IMR-90 (cell line): ENCODE results near the gene SDK1. TPM values are rescaled to one million over a fixed set of nuclear protein-coding genes. Genes with fewer than 3 reads are reported as not detected.

ENCODE experiments used
- ATAC-seq: fragments of 200-7000 bp; cut with Tn5 transposase; 2 replicates; pipeline ENCODE4 v1.9.1; 2020; ENCODE audit warnings: low read depth, mild to moderate bottlenecking, moderate library complexity
- BruUV-seq: library from RNA; stranded (reverse); fragments of 400-500 nt; replicated peaks from 2 replicates; lab custom pipeline; 2021; lab: Mats Ljungman, UMichigan
- CTCF ChIA-PET: fragments of 300-600 bp; formaldehyde crosslinking; extraction: SDS; loops from one replicate; lab custom pipeline; 2021; ENCODE audit warnings: antibody characterized with exemption; lab: Yijun Ruan, JAX
- POLR2A ChIA-PET: fragments of 300-600 bp; sonication (Branson Sonifier 250); formaldehyde crosslinking; loops from one replicate; lab custom pipeline; 2022; ENCODE audit warnings: antibody characterized with exemption; ENCODE audit not compliant: unreplicated experiment; lab: Charles Lee
- DNase-seq: peaks from one replicate; pipeline ENCODE4 v3.0.0; 2013
- H2AFZ ChIP-seq: replicated peaks from 2 replicates; pipeline ENCODE3; 2013; ENCODE audit warnings: low read length, mild to moderate bottlenecking; ENCODE audit not compliant: poor library complexity
- H2AK5ac ChIP-seq: 2 replicates; pipeline ENCODE4 v1.6.1; 2013; ENCODE audit warnings: low read depth, low read length, inconsistent platforms
- H2AK9ac ChIP-seq: replicated peaks from 2 replicates; pipeline ENCODE3; 2013; ENCODE audit warnings: mild to moderate bottlenecking, low read depth, low read length, moderate library complexity; ENCODE audit not compliant: poor library complexity
- H2BK120ac ChIP-seq: 2 replicates; pipeline ENCODE4 v1.6.1; 2013; ENCODE audit warnings: low read depth, low read length, inconsistent platforms
- H2BK15ac ChIP-seq: 3 replicates; pipeline ENCODE4 v1.6.1; 2013; ENCODE audit warnings: low read depth, low read length, inconsistent platforms
- H2BK20ac ChIP-seq: 2 replicates; pipeline ENCODE4 v1.6.1; 2013; ENCODE audit warnings: low read depth, mild to moderate bottlenecking, inconsistent platforms, low read length, moderate library complexity
- H2BK5ac ChIP-seq: 2 replicates; pipeline ENCODE4 v1.6.1; 2013; ENCODE audit warnings: mild to moderate bottlenecking, low read depth, low read length, inconsistent platforms; ENCODE audit not compliant: poor library complexity, severe bottlenecking
- H3K14ac ChIP-seq: replicated peaks from 2 replicates; pipeline ENCODE4 v1.6.1; 2013; ENCODE audit warnings: low read depth, low read length, inconsistent platforms
- H3K18ac ChIP-seq: 2 replicates; pipeline ENCODE4 v1.6.1; 2013; ENCODE audit warnings: low read depth, low read length, control low read depth
- H3K23ac ChIP-seq: 2 replicates; pipeline ENCODE4 v1.6.1; 2013; ENCODE audit warnings: low read depth, low read length, inconsistent platforms
- H3K27ac ChIP-seq: 2 replicates; pipeline ENCODE4 v1.5.1; 2013; ENCODE audit warnings: mild to moderate bottlenecking, control low read depth, low read length; ENCODE audit not compliant: insufficient read depth
- H3K27me3 ChIP-seq: 2 replicates; pipeline ENCODE4 v1.6.1; 2013; ENCODE audit warnings: low read length; ENCODE audit not compliant: control insufficient read depth, insufficient read depth
- H3K36me3 ChIP-seq: 2 replicates; pipeline ENCODE4 v1.6.1; 2013; ENCODE audit warnings: low read length, mixed read lengths; ENCODE audit not compliant: control insufficient read depth, insufficient read depth
- H3K4ac ChIP-seq: 2 replicates; pipeline ENCODE4 v1.6.1; 2013; ENCODE audit warnings: low read depth, low read length, inconsistent platforms
- H3K4me1 ChIP-seq: 2 replicates; pipeline ENCODE4 v1.6.1; 2013; ENCODE audit warnings: low read length, mixed read lengths; ENCODE audit not compliant: control insufficient read depth, insufficient read depth
- H3K4me2 ChIP-seq: 2 replicates; pipeline ENCODE4 v1.6.1; 2013; ENCODE audit warnings: low read depth, mild to moderate bottlenecking, control low read depth, low read length, moderate library complexity
- H3K4me3 ChIP-seq: 2 replicates; pipeline ENCODE4 v1.5.1; 2013; ENCODE audit warnings: low read depth, mild to moderate bottlenecking, control low read depth, low read length, moderate library complexity; ENCODE audit not compliant: insufficient read depth
- H3K56ac ChIP-seq: 2 replicates; pipeline ENCODE4 v1.6.1; 2013; ENCODE audit warnings: low read length, inconsistent platforms; ENCODE audit not compliant: insufficient read depth; ENCODE audit errors: extremely low read depth
- H3K79me1 ChIP-seq, 2 experiments: 2 replicates each; pipeline ENCODE4 v1.6.1; 2013; ENCODE audit warnings: low read length in 2 of 2, inconsistent platforms in 1 of 2, low read depth in 1 of 2
- H3K9ac ChIP-seq: 2 replicates; pipeline ENCODE4 v1.6.1; 2013; ENCODE audit warnings: low read depth, low read length, control low read depth
- H3K9me1 ChIP-seq: 2 replicates; pipeline ENCODE4 v1.6.1; 2013; ENCODE audit warnings: low read length, inconsistent platforms; ENCODE audit not compliant: insufficient read depth
- H3K9me3 ChIP-seq: 2 replicates; pipeline ENCODE4 v1.6.1; 2013; ENCODE audit warnings: low read length; ENCODE audit not compliant: control insufficient read depth, insufficient read depth
- H4K20me1 ChIP-seq: 2 replicates; pipeline ENCODE4 v1.6.1; 2013; ENCODE audit warnings: low read length, inconsistent platforms; ENCODE audit not compliant: insufficient read depth
- H4K5ac ChIP-seq: 2 replicates; pipeline ENCODE4 v1.6.1; 2013; ENCODE audit warnings: mild to moderate bottlenecking, low read depth, low read length, control low read depth
- H4K8ac ChIP-seq, 2 experiments: 2 replicates each; pipeline ENCODE4 v1.6.1; 2013; ENCODE audit warnings: low read depth in 2 of 2, low read length in 2 of 2, control low read depth in 1 of 2, inconsistent platforms in 1 of 2
- H4K91ac ChIP-seq: 2 replicates; pipeline ENCODE4 v1.6.1; 2013; ENCODE audit warnings: low read depth, low read length, inconsistent platforms; ENCODE audit not compliant: insufficient read depth
- BHLHE40 ChIP-seq: fragments of 150-350 bp; IDR thresholded peaks from 2 replicates; pipeline ENCODE4 v1.6.1; 2016; ENCODE audit warnings: mild to moderate bottlenecking, low read depth, low read length
- CEBPB ChIP-seq: IDR thresholded peaks from 2 replicates; pipeline ENCODE4 v1.6.1; 2012; ENCODE audit warnings: low read depth, low read length, improper control_type of control experiment
- CHD1 ChIP-seq: IDR thresholded peaks from 2 replicates; pipeline ENCODE4 v1.6.1; 2012; ENCODE audit warnings: low read depth, low read length, improper control_type of control experiment
- ELK1 ChIP-seq: fragments of 150-350 bp; IDR thresholded peaks from 2 replicates; pipeline ENCODE4 v1.6.1; 2016; ENCODE audit warnings: low read depth, mild to moderate bottlenecking, low read length, moderate library complexity, borderline replicate concordance
- FOS ChIP-seq: fragments of 150-350 bp; IDR thresholded peaks from 2 replicates; pipeline ENCODE4 v1.6.1; 2016; ENCODE audit warnings: low read depth, low read length
- MAFK ChIP-seq: IDR thresholded peaks from 2 replicates; pipeline ENCODE4 v1.6.1; 2012; ENCODE audit warnings: low read depth, low read length, improper control_type of control experiment
- MAZ ChIP-seq: IDR thresholded peaks from 2 replicates; pipeline ENCODE4 v1.6.1; 2012; ENCODE audit warnings: low read depth, mild to moderate bottlenecking, low read length, improper control_type of control experiment, moderate library complexity, borderline replicate concordance
- MXI1 ChIP-seq: IDR thresholded peaks from 2 replicates; pipeline ENCODE4 v1.6.1; 2012; ENCODE audit warnings: low read depth, mild to moderate bottlenecking, low read length, moderate library complexity, borderline replicate concordance
- NFE2L2 ChIP-seq: fragments of 150-350 bp; IDR thresholded peaks from 2 replicates; pipeline ENCODE4 v1.6.1; 2016; ENCODE audit warnings: low read depth, mild to moderate bottlenecking, low read length
- POLR2A ChIP-seq: IDR thresholded peaks from 2 replicates; pipeline ENCODE4 v1.6.1; 2012; ENCODE audit warnings: mild to moderate bottlenecking, low read depth, low read length
- RAD21 ChIP-seq: IDR thresholded peaks from 2 replicates; pipeline ENCODE4 v1.6.1; 2012; ENCODE audit warnings: low read length, improper control_type of control experiment
- RCOR1 ChIP-seq: IDR thresholded peaks from 2 replicates; pipeline ENCODE4 v1.6.1; 2012; ENCODE audit warnings: mild to moderate bottlenecking, low read length, improper control_type of control experiment; ENCODE audit not compliant: insufficient replicate concordance
- RFX5 ChIP-seq: IDR thresholded peaks from 2 replicates; pipeline ENCODE4 v1.8.0; 2012; ENCODE audit warnings: low read depth, mild to moderate bottlenecking, low read length, moderate library complexity
- SMC3 ChIP-seq: fragments of 150-350 bp; IDR thresholded peaks from 2 replicates; pipeline ENCODE4 v1.6.1; 2016; ENCODE audit warnings: low read depth, mild to moderate bottlenecking, antibody characterized with exemption, low read length, moderate library complexity
- WGBS, 2 experiments: methylation state at CpG; one replicate each; pipeline versions ENCODE4 v1.1.5 to v1.1.7; 2013; ENCODE audit warnings: missing lambda C conversion rate in 2 of 2; ENCODE audit not compliant: insufficient read length in 1 of 2; ENCODE audit errors: extremely low coverage in 2 of 2; 5-methylcytosine and 5-hydroxymethylcytosine counted together
- dilution Hi-C: fragments of 300-500 bp; cut with HindIII; formaldehyde crosslinking; loops from one replicate; pipeline ENCODE4 v1.14.3; 2018; ENCODE audit warnings: low sequenced_read_pairs; ENCODE audit not compliant: unreplicated experiment
- in situ Hi-C: fragments of 300-500 bp; cut with MboI; formaldehyde crosslinking; loops from 3 replicates; pipeline ENCODE4 v1.14.3; 2019; ENCODE audit warnings: low sequenced_read_pairs, inconsistent platforms, mixed read lengths
- intact Hi-C: fragments of 100-400 bp; cut with micrococcal nuclease; formaldehyde crosslinking; loops from 2 replicates; pipeline ENCODE4 v1.10.0; 2022
- polyA plus RNA-seq, 3 experiments: library from polyadenylated mRNA; depleted of rRNA; stranded (reverse); fragments of >200 nt; gene quantifications; 2 replicates each; pipeline ENCODE4 v1.2.3, GENCODE V29; 2012; ENCODE audit warnings: low replicate concordance in 1 of 3
- total RNA-seq: library from RNA; depleted of rRNA; stranded (reverse); fragments of >200 nt; gene quantifications from 2 replicates; pipeline ENCODE4 v1.2.3, GENCODE V29; 2012
- TF ChIP-seq, protein P1 (sequence below): fragments of 150-350 bp; IDR thresholded peaks from 2 replicates; pipeline ENCODE4 v1.6.1; 2017; ENCODE audit warnings: mild to moderate bottlenecking, antibody characterized with exemption, low read length, low read depth
- TF ChIP-seq, protein P2 (sequence below): conservative IDR thresholded peaks from 2 replicates; pipeline ENCODE4 v1.5.1; 2012; ENCODE audit warnings: mild to moderate bottlenecking, low read depth, low read length, improper control_type of control experiment

SDK1 gene
- total and polyA plus RNA-seq, 2 of the 4 experiments (the other 2 are of a cell fraction) = 1.5 to 1.6 TPM

GRCh38 chr7:4255336-4255735 lies 954.3 kb downstream of the SDK1 start:
- H3K4me3 ChIP-seq = no peak overlapping the region
- no peak overlapping the region for H3K27ac ChIP-seq
- no peaks in the 10 kb centered on the region for H3K27me3 ChIP-seq
- ATAC-seq = no peak
- no peak overlapping the region for H2AK9ac ChIP-seq
- no peak for DNase-seq
- no peaks in the 10 kb centered on the region; the same call in 1 of the 2 replicates for H3K4me1 ChIP-seq
- H4K8ac ChIP-seq = no peak overlapping the region
- no peak overlapping the region for H3K56ac ChIP-seq
- no peak overlapping the region for H2BK120ac ChIP-seq
- ChIA-PET CTCF (no interaction called here), POLR2A (no interaction called here)
- WGBS, 2 experiments = no CpG with 5 or more reads among the region's 6 CpGs
- H2BK5ac ChIP-seq = no peak overlapping the region
- H4K20me1 ChIP-seq = no peaks in the 10 kb centered on the region
- intact Hi-C loops = no loop called here
- H2AK5ac ChIP-seq = no peak overlapping the region
- no peak overlapping the region for H2BK15ac ChIP-seq
- H3K36me3 ChIP-seq = no peaks in the 10 kb centered on the region
- no peak overlapping the region for H3K23ac ChIP-seq
- no peak overlapping the region for H3K14ac ChIP-seq
- no peak overlapping the region for H2AFZ ChIP-seq
- dilution Hi-C loops = no loop called here
- H3K4ac ChIP-seq = no peak overlapping the region
- H3K9me1 ChIP-seq = no peaks in the 10 kb centered on the region
- TF ChIP-seq NFE2L2 = no peak
- TF ChIP-seq RCOR1 = no peak
- TF ChIP-seq RFX5 = no peak
- TF ChIP-seq MAZ = no peak
- no peak for TF ChIP-seq BHLHE40
- TF ChIP-seq POLR2A = no peak
- TF ChIP-seq MAFK = no peak
- TF ChIP-seq CHD1 = no peak
- TF ChIP-seq, protein P1, sequence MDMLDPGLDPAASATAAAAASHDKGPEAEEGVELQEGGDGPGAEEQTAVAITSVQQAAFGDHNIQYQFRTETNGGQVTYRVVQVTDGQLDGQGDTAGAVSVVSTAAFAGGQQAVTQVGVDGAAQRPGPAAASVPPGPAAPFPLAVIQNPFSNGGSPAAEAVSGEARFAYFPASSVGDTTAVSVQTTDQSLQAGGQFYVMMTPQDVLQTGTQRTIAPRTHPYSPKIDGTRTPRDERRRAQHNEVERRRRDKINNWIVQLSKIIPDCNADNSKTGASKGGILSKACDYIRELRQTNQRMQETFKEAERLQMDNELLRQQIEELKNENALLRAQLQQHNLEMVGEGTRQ = no peak
- TF ChIP-seq CEBPB = no peak
- no peak for TF ChIP-seq SMC3
- TF ChIP-seq MXI1 = no peak
- TF ChIP-seq, protein P2, sequence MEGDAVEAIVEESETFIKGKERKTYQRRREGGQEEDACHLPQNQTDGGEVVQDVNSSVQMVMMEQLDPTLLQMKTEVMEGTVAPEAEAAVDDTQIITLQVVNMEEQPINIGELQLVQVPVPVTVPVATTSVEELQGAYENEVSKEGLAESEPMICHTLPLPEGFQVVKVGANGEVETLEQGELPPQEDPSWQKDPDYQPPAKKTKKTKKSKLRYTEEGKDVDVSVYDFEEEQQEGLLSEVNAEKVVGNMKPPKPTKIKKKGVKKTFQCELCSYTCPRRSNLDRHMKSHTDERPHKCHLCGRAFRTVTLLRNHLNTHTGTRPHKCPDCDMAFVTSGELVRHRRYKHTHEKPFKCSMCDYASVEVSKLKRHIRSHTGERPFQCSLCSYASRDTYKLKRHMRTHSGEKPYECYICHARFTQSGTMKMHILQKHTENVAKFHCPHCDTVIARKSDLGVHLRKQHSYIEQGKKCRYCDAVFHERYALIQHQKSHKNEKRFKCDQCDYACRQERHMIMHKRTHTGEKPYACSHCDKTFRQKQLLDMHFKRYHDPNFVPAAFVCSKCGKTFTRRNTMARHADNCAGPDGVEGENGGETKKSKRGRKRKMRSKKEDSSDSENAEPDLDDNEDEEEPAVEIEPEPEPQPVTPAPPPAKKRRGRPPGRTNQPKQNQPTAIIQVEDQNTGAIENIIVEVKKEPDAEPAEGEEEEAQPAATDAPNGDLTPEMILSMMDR = no peak
- no peak for TF ChIP-seq FOS
- TF ChIP-seq RAD21 = no peak
- no peak for TF ChIP-seq ELK1
- in situ Hi-C loops = no loop called here
- H4K5ac ChIP-seq = no peak overlapping the region
- peaks cover 11% of the 10 kb centered on the region for H3K9me3 ChIP-seq
- no peak overlapping the region for H3K18ac ChIP-seq
- no peak overlapping the region for H3K9ac ChIP-seq
- H2BK20ac ChIP-seq = no peak overlapping the region
- no peak overlapping the region for H3K4me2 ChIP-seq
- no peaks in the 10 kb centered on the region for H3K79me1 ChIP-seq
- no peak overlapping the region for H4K91ac ChIP-seq
- BruUV-seq = no TSS peak
